K562 (cell line): Measurements from ENCODE around the gene DNAAF3. TPM values are rescaled to one million over a fixed set of nuclear protein-coding genes. Genes with fewer than 3 reads are reported as not detected.

Experiments used
- CTBP1 ChIP-seq: fragments of 450-650 bp; IDR thresholded peaks from 2 replicates; pipeline ENCODE4 v1.6.1; 2016; ENCODE audit warnings: borderline replicate concordance
- HDAC1 ChIP-seq, 2 experiments: fragments of 450-650 bp; IDR thresholded peaks; 2 replicates each; pipeline ENCODE4 v1.6.1; 2016 to 2017; ENCODE audit warnings: inconsistent platforms in 1 of 2, mild to moderate bottlenecking in 1 of 2, moderate library complexity in 1 of 2
- NFIC ChIP-seq: fragments of 450-650 bp; IDR thresholded peaks from 2 replicates; pipeline ENCODE4 v1.6.1; 2017; ENCODE audit warnings: mild to moderate bottlenecking, inconsistent platforms
- SRF ChIP-seq, 2 experiments: fragments of 250-450, 450-650 bp in 1 of 2; sonication (Bioruptor Pico) in 1 of 2; sonication (generic) in 1 of 2; formaldehyde crosslinking; IDR thresholded peaks; 2 replicates each; pipeline versions ENCODE4 v1.5.0 to v1.5.1; 2020 to 2022; ENCODE audit warnings: mild to moderate bottlenecking in 1 of 2, missing genetic modification reagents in 1 of 2
- THRAP3 ChIP-seq: fragments of 450-650 bp; IDR thresholded peaks from 2 replicates; pipeline ENCODE4 v1.6.1; 2016; ENCODE audit warnings: mild to moderate bottlenecking, inconsistent platforms, borderline replicate concordance
- WHSC1 ChIP-seq: IDR thresholded peaks from one replicate; pipeline ENCODE4 v1.6.1; 2012; ENCODE audit warnings: low read length, control low read depth, inconsistent platforms
- polyA plus RNA-seq, 8 experiments: library from polyadenylated mRNA; depleted of rRNA in 4 of 8; stranded (reverse) in 5 of 8; unstranded in 3 of 8; fragments of >200 nt; fragmentation: Nextera tagmentation in 2 of 8; fragmentation: Illumina TruSeq in 1 of 8; extraction: Ambion mirVana in 2 of 8; extraction: Trizol in 1 of 8; gene quantifications; 2 replicates each; pipeline versions ENCODE4 v1.2.1 to v1.2.3, GENCODE V29; 2011 to 2014; ENCODE audit warnings: inconsistent platforms in 1 of 8, missing spikeins in 1 of 8
- total RNA-seq, 7 experiments: library from RNA; depleted of rRNA in 6 of 7; stranded (reverse); fragments of >200 nt in 6 of 7; fragmentation: Illumina TruSeq in 2 of 7; extraction: Trizol in 2 of 7; gene quantifications; 2 replicates each; pipeline versions ENCODE4 v1.2.1 to v1.2.3, GENCODE V29; 2011 to 2021; ENCODE audit warnings: low replicate concordance in 1 of 7
- TF ChIP-seq, protein P1 (sequence below): sonication (generic); formaldehyde crosslinking; IDR thresholded peaks from 2 replicates; pipeline ENCODE4 v1.8.0; 2022; ENCODE audit warnings: mild to moderate bottlenecking, missing genetic modification reagents
- TF ChIP-seq, protein P2 (sequence below): fragments of 250-450 bp; sonication (Bioruptor Pico); IDR thresholded peaks from 2 replicates; pipeline ENCODE4 v1.8.0; 2022; ENCODE audit warnings: inconsistent platforms
- TF ChIP-seq, protein P3 (sequence below): sonication (generic); formaldehyde crosslinking; IDR thresholded peaks from 2 replicates; pipeline ENCODE4 v1.8.1; 2023; ENCODE audit warnings: mild to moderate bottlenecking, missing genetic modification reagents
- TF ChIP-seq, protein P4 (sequence below): sonication (generic); formaldehyde crosslinking; IDR thresholded peaks from 2 replicates; pipeline ENCODE4 v1.4.0; 2020; ENCODE audit warnings: mild to moderate bottlenecking, missing genetic modification reagents
- TF ChIP-seq, protein P5 (sequence below): IDR thresholded peaks from 2 replicates; pipeline ENCODE4 v1.6.1; 2011; ENCODE audit not compliant: insufficient read length; ENCODE audit errors: extremely low read depth
- TF ChIP-seq, protein P6 (sequence below): IDR thresholded peaks from 2 replicates; pipeline ENCODE4 v1.6.1; 2011; ENCODE audit warnings: borderline replicate concordance, low read depth, mild to moderate bottlenecking, moderate library complexity, low read length; ENCODE audit not compliant: insufficient read depth, poor library complexity, severe bottlenecking

DNAAF3 gene
- total and polyA plus RNA-seq, 9 of the 15 experiments (the other 6 are each of a cell fraction or from before 2014, with no cell fraction given), result 21.6 to 61.5 (median 43.0) TPM

DNA sequence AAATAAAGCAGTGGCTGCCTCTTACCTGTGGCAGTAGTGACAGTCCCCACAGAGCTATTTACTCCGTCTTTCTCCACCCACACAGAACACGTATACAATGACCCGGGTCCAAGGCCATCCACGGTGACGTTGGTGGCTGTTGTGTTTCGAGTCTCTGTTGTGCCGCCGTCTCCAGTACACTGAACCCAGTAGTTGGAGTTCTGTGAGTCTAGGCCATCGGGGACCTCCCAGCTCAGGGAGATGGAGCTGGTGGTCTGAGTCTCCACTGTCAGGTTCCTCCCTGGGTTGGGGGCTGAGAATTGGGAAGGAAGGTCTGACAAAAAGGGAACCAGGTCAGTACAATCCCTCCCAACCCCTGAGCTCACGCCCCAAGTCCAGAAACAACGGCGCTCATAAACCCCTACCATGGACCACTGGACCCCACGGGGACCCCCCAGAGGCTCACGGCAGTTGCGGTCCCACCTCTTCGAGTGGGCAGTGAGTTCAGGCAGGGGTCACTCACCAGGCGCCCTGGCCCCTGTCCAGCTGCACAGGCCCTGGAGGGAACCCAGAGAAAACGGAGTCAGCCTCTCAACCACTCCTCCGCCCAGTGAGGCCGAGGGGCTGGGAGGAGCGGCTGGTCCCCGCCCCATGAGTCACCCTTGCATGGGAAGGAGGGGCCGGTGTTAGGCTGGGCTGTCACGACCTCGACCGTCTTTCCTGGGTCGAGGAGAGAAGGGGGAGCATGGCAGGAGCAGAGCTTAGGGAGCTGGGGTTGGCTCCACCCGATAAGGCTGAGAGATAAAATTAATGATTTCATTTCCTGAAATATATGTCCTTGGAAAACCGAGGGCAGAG lies 40.5 kb upstream of the DNAAF3 start (continued):
- TF ChIP-seq, protein P1, sequence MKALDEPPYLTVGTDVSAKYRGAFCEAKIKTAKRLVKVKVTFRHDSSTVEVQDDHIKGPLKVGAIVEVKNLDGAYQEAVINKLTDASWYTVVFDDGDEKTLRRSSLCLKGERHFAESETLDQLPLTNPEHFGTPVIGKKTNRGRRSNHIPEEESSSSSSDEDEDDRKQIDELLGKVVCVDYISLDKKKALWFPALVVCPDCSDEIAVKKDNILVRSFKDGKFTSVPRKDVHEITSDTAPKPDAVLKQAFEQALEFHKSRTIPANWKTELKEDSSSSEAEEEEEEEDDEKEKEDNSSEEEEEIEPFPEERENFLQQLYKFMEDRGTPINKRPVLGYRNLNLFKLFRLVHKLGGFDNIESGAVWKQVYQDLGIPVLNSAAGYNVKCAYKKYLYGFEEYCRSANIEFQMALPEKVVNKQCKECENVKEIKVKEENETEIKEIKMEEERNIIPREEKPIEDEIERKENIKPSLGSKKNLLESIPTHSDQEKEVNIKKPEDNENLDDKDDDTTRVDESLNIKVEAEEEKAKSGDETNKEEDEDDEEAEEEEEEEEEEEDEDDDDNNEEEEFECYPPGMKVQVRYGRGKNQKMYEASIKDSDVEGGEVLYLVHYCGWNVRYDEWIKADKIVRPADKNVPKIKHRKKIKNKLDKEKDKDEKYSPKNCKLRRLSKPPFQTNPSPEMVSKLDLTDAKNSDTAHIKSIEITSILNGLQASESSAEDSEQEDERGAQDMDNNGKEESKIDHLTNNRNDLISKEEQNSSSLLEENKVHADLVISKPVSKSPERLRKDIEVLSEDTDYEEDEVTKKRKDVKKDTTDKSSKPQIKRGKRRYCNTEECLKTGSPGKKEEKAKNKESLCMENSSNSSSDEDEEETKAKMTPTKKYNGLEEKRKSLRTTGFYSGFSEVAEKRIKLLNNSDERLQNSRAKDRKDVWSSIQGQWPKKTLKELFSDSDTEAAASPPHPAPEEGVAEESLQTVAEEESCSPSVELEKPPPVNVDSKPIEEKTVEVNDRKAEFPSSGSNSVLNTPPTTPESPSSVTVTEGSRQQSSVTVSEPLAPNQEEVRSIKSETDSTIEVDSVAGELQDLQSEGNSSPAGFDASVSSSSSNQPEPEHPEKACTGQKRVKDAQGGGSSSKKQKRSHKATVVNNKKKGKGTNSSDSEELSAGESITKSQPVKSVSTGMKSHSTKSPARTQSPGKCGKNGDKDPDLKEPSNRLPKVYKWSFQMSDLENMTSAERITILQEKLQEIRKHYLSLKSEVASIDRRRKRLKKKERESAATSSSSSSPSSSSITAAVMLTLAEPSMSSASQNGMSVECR (CRISPR knock-in tag), result peak; percentile 87
- TF ChIP-seq CTBP1, result peak; percentile 50; the same call in 1 of the 2 replicates
- TF ChIP-seq, protein P2, sequence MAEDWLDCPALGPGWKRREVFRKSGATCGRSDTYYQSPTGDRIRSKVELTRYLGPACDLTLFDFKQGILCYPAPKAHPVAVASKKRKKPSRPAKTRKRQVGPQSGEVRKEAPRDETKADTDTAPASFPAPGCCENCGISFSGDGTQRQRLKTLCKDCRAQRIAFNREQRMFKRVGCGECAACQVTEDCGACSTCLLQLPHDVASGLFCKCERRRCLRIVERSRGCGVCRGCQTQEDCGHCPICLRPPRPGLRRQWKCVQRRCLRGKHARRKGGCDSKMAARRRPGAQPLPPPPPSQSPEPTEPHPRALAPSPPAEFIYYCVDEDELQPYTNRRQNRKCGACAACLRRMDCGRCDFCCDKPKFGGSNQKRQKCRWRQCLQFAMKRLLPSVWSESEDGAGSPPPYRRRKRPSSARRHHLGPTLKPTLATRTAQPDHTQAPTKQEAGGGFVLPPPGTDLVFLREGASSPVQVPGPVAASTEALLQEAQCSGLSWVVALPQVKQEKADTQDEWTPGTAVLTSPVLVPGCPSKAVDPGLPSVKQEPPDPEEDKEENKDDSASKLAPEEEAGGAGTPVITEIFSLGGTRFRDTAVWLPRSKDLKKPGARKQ (CRISPR knock-in tag), result no peak
- peak in 1 of 2 experiments; percentile 81; a peak in 2 of 4 replicates for TF ChIP-seq SRF (CRISPR knock-in tag; IDR thresholded peaks at IDR 0.05)
- TF ChIP-seq, protein P3, sequence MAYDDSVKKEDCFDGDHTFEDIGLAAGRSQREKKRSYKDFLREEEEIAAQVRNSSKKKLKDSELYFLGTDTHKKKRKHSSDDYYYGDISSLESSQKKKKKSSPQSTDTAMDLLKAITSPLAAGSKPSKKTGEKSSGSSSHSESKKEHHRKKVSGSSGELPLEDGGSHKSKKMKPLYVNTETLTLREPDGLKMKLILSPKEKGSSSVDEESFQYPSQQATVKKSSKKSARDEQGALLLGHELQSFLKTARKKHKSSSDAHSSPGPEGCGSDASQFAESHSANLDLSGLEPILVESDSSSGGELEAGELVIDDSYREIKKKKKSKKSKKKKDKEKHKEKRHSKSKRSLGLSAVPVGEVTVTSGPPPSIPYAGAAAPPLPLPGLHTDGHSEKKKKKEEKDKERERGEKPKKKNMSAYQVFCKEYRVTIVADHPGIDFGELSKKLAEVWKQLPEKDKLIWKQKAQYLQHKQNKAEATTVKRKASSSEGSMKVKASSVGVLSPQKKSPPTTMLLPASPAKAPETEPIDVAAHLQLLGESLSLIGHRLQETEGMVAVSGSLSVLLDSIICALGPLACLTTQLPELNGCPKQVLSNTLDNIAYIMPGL, result no peak
- TF ChIP-seq, protein P4, sequence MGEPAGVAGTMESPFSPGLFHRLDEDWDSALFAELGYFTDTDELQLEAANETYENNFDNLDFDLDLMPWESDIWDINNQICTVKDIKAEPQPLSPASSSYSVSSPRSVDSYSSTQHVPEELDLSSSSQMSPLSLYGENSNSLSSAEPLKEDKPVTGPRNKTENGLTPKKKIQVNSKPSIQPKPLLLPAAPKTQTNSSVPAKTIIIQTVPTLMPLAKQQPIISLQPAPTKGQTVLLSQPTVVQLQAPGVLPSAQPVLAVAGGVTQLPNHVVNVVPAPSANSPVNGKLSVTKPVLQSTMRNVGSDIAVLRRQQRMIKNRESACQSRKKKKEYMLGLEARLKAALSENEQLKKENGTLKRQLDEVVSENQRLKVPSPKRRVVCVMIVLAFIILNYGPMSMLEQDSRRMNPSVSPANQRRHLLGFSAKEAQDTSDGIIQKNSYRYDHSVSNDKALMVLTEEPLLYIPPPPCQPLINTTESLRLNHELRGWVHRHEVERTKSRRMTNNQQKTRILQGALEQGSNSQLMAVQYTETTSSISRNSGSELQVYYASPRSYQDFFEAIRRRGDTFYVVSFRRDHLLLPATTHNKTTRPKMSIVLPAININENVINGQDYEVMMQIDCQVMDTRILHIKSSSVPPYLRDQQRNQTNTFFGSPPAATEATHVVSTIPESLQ, result no peak
- no peak for TF ChIP-seq THRAP3
- TF ChIP-seq NFIC, result peak; percentile 97
- TF ChIP-seq, protein P5, sequence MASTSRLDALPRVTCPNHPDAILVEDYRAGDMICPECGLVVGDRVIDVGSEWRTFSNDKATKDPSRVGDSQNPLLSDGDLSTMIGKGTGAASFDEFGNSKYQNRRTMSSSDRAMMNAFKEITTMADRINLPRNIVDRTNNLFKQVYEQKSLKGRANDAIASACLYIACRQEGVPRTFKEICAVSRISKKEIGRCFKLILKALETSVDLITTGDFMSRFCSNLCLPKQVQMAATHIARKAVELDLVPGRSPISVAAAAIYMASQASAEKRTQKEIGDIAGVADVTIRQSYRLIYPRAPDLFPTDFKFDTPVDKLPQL, result no peak
- no peak for TF ChIP-seq WHSC1
- TF ChIP-seq, protein P6, sequence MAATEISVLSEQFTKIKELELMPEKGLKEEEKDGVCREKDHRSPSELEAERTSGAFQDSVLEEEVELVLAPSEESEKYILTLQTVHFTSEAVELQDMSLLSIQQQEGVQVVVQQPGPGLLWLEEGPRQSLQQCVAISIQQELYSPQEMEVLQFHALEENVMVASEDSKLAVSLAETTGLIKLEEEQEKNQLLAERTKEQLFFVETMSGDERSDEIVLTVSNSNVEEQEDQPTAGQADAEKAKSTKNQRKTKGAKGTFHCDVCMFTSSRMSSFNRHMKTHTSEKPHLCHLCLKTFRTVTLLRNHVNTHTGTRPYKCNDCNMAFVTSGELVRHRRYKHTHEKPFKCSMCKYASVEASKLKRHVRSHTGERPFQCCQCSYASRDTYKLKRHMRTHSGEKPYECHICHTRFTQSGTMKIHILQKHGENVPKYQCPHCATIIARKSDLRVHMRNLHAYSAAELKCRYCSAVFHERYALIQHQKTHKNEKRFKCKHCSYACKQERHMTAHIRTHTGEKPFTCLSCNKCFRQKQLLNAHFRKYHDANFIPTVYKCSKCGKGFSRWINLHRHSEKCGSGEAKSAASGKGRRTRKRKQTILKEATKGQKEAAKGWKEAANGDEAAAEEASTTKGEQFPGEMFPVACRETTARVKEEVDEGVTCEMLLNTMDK, result no peak
- TF ChIP-seq HDAC1 (IDR thresholded peaks at IDR 0.05), result 0 out of 4 replicates have a peak, but pooled peaks of 1 of the 2 experiments have one; percentile 54
